ENCODE results near the gene SLC9A5.

DNA sequence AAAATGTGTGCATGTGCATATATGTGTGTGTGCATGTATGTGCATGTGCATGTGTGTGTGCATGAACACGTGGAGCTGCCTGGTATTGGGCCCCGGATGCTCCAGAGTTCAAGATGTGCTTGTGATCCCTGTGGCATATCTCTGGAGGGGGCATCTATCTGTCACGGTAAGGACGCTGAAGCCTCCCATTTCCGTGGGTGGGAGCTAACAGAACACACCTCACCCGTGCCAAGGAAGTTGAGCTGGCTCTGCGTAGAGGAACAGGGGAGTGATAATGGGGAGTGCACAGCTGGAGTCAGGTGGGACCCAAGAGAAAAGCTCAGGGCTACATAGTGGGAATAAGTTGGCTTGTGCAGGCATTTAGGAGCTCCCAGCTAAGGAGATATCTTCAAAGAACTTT, 37.1 kb upstream of the SLC9A5 start:
- TF ChIP-seq, protein P1, sequence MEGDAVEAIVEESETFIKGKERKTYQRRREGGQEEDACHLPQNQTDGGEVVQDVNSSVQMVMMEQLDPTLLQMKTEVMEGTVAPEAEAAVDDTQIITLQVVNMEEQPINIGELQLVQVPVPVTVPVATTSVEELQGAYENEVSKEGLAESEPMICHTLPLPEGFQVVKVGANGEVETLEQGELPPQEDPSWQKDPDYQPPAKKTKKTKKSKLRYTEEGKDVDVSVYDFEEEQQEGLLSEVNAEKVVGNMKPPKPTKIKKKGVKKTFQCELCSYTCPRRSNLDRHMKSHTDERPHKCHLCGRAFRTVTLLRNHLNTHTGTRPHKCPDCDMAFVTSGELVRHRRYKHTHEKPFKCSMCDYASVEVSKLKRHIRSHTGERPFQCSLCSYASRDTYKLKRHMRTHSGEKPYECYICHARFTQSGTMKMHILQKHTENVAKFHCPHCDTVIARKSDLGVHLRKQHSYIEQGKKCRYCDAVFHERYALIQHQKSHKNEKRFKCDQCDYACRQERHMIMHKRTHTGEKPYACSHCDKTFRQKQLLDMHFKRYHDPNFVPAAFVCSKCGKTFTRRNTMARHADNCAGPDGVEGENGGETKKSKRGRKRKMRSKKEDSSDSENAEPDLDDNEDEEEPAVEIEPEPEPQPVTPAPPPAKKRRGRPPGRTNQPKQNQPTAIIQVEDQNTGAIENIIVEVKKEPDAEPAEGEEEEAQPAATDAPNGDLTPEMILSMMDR (IDR thresholded peaks at IDR 0.05) = no peak
- TF ChIP-seq EP300 (IDR thresholded peaks at IDR 0.05; ENCODE audit: low read depth) (no peak), POLR2AphosphoS5 (IDR thresholded peaks at IDR 0.05) (no peak), POLR2A (IDR thresholded peaks at IDR 0.05) (no peak)

All from transverse colon (tissue), 4 donors.